ENCODE results near the gene UGT1A6.

Gene UGT1A6

DNA sequence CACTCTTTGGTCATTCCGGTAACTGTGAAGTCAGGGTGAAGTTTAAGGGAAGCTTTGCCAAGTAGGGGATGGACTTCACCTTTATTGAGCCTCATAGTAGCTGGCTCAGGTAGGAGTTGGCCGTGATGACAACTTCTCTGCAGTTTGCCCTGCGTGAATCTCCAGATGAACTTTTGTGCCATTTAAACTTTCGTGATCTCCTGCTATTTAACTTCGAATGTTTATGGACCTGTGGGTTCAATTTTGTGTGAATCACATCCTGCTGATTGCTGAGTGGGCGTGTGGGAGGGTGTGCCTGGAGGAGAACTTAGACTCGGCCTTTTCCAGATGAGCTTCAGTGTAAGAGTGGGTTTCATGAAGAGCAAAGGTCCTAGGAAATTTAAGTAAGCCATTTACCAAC lies 71.6 kb downstream of the UGT1A6 start:
- Histone ChIP-seq H2AFZ (ENCODE audit: low read length) (no peak overlapping the region), H3K36me3 (ENCODE audit: insufficient read depth, low read length) (no peaks in the 10 kb centered on the region), H3K9ac (ENCODE audit: low read length) (no peak overlapping the region), H3K4me1 (ENCODE audit: insufficient read depth, low read length, severe bottlenecking) (no peaks in the 10 kb centered on the region), H3K9me3 (ENCODE audit: low read length) (no peaks in the 10 kb centered on the region), H3K79me2 (ENCODE audit: insufficient read depth, low read length) (no peaks in the 10 kb centered on the region), H3F3A (ENCODE audit: insufficient read depth, low read length) (no peaks in the 10 kb centered on the region), H3K27ac (ENCODE audit: low read depth, low read length, poor library complexity, severe bottlenecking) (no peak overlapping the region), H3K9me2 (ENCODE audit: low read depth, low read length) (no peaks in the 10 kb centered on the region), H3K4me2 (ENCODE audit: low read length) (no peak overlapping the region), H4K20me1 (ENCODE audit: insufficient read depth, low read length) (no peaks in the 10 kb centered on the region), H3K4me3 (ENCODE audit: low read depth, low read length, poor library complexity, severe bottlenecking) (no peak overlapping the region), H3K27me3 (ENCODE audit: insufficient read depth, low read length) (no peaks in the 10 kb centered on the region)
- TF ChIP-seq CTCF (IDR thresholded peaks at IDR 0.05; ENCODE audit: low read length): no peak
- no peak for TF ChIP-seq EZH2 (IDR thresholded peaks at IDR 0.05; ENCODE audit: borderline replicate concordance, low read length)

- Histone ChIP-seq H3K4me2 (ENCODE audit: low read length) (no peak overlapping the region), H3K27me3 (ENCODE audit: insufficient read depth, low read length) (no peaks in the 10 kb centered on the region), H3K9ac (ENCODE audit: low read length) (no peak overlapping the region), H4K20me1 (ENCODE audit: insufficient read depth, low read length) (no peaks in the 10 kb centered on the region), H3K9me2 (ENCODE audit: low read depth, low read length) (no peaks in the 10 kb centered on the region), H3K79me2 (ENCODE audit: insufficient read depth, low read length) (no peaks in the 10 kb centered on the region), H3K36me3 (ENCODE audit: insufficient read depth, low read length) (no peaks in the 10 kb centered on the region), H3K4me1 (ENCODE audit: insufficient read depth, low read length, severe bottlenecking) (no peaks in the 10 kb centered on the region), H3K4me3 (ENCODE audit: low read depth, low read length, poor library complexity, severe bottlenecking) (no peak overlapping the region), H2AFZ (ENCODE audit: low read length) (no peak overlapping the region), H3K9me3 (ENCODE audit: low read length) (no peaks in the 10 kb centered on the region), H3K27ac (ENCODE audit: low read depth, low read length, poor library complexity, severe bottlenecking) (no peak overlapping the region), H3F3A (ENCODE audit: insufficient read depth, low read length) (no peaks in the 10 kb centered on the region)
- TF ChIP-seq EZH2 (IDR thresholded peaks at IDR 0.05; ENCODE audit: borderline replicate concordance, low read length) (no peak), CTCF (IDR thresholded peaks at IDR 0.05; ENCODE audit: low read length) (no peak)
These were observed 72.1 kb downstream of the UGT1A6 start for GRCh38 chr2:233764761-233765160.

DNA sequence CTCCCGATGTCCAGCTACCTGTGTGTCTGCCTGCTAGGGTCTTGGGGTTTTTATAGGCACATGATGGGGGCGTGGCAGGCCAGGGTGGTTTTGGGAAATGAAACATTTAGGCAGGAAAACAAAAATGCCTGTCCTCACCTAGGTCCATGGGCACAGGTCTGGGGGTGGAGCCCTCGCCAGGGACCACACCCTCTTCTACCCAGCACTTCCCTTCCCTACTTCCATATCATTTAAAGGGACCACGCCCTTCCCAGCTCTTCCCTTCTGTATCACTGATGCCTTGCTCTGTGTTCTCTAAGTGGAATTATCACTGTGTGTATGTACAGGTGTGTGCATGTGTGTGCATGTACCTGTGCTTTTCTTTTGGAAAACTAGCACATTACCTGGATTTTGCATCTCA lies 73.7 kb downstream of the UGT1A6 start:
- H3K4me1 ChIP-seq (ENCODE audit: insufficient read depth, low read length, severe bottlenecking): no peaks in the 10 kb centered on the region
- H3K9me2 ChIP-seq (ENCODE audit: low read depth, low read length): no peaks in the 10 kb centered on the region
- H3K36me3 ChIP-seq (ENCODE audit: insufficient read depth, low read length): no peaks in the 10 kb centered on the region
- H3K27ac ChIP-seq (ENCODE audit: low read depth, low read length, poor library complexity, severe bottlenecking): no peak overlapping the region
- no peak overlapping the region for H2AFZ ChIP-seq (ENCODE audit: low read length)
- no peaks in the 10 kb centered on the region for H4K20me1 ChIP-seq (ENCODE audit: insufficient read depth, low read length)
- H3F3A ChIP-seq (ENCODE audit: insufficient read depth, low read length): no peaks in the 10 kb centered on the region
- H3K4me2 ChIP-seq (ENCODE audit: low read length): no peak overlapping the region
- H3K27me3 ChIP-seq (ENCODE audit: insufficient read depth, low read length): no peaks in the 10 kb centered on the region
- TF ChIP-seq EZH2 (IDR thresholded peaks at IDR 0.05; ENCODE audit: borderline replicate concordance, low read length) (no peak), CTCF (IDR thresholded peaks at IDR 0.05; ENCODE audit: low read length) (no peak)
- no peaks in the 10 kb centered on the region for H3K9me3 ChIP-seq (ENCODE audit: low read length)
- no peak overlapping the region for H3K9ac ChIP-seq (ENCODE audit: low read length)
- H3K4me3 ChIP-seq (ENCODE audit: low read depth, low read length, poor library complexity, severe bottlenecking): no peak overlapping the region
- H3K79me2 ChIP-seq (ENCODE audit: insufficient read depth, low read length): no peaks in the 10 kb centered on the region
